Measurements from ENCODE around the gene POLR2I.
"Not testable (repeated sequence)": the region's sequence is repeated elsewhere in the genome, so short reads cannot be mapped to it uniquely, and the experiment has no call there.

Gene POLR2I
- total RNA-seq = 3.4 to 17.1 (median 9.9) reads per million in 18 experiments

DNA sequence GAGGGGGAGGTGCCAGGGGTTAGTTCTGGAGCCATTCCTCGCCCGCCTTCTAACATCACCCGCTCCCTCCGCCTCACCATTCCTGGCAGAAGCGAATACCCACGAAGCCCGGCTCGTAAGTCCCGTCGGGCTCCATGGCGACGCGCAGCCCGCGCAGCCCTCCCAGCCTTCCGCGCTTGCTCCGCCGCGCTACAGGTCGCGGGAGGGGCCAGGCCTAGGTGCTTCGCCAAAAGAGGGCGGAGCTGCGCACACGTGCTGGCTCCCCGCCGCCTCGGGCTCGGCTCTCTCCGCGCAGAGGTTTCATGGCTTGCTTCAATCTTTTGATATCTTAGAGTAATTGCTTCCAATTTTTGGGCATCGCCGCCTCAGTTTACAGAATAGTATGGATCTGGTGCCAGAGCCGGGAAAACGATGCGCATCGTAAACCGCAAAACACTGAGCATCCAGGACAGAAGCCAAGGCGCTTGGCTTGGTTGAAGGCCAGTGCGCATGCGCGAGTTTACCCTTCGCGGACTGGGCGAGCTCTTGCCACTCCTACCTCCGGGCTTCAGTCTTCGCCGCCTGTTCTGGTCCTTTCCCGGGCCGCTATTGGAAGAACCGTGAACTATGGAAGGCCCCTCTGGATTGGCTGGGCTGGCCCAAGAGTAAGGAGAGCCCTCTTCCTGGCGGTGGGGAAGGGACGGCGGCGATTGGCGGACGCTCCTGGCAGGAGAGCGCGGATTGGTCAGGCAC is at the start of gene POLR2I:
TSS of gene POLR2I (minus strand) at position 155 of the 732 bp plus-strand sequence. CDS start at position 136, 19 bp downstream.
- DNase-seq = peak; percentile 100

DNA sequence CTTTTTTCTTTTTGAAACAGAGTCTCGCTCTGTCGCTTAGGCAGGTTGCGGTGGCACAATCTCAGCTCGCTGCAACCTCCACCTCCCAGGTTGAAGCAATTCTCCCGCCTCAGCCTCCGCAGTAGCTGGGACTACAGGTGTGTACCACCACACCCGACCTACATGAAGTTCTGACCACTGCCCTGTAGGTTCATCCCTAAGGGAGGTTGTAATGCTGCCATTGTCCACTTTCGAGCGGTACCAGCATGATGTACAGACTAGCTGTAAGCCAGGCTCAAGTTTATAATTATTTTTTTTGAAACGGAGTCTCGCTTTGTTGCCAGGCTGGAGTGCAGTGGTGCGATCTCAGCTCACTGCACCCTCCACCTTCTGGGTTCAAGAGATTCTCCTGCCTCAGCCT is 49.1 kb upstream of the POLR2I start:
- DNase-seq = no peak

DNA sequence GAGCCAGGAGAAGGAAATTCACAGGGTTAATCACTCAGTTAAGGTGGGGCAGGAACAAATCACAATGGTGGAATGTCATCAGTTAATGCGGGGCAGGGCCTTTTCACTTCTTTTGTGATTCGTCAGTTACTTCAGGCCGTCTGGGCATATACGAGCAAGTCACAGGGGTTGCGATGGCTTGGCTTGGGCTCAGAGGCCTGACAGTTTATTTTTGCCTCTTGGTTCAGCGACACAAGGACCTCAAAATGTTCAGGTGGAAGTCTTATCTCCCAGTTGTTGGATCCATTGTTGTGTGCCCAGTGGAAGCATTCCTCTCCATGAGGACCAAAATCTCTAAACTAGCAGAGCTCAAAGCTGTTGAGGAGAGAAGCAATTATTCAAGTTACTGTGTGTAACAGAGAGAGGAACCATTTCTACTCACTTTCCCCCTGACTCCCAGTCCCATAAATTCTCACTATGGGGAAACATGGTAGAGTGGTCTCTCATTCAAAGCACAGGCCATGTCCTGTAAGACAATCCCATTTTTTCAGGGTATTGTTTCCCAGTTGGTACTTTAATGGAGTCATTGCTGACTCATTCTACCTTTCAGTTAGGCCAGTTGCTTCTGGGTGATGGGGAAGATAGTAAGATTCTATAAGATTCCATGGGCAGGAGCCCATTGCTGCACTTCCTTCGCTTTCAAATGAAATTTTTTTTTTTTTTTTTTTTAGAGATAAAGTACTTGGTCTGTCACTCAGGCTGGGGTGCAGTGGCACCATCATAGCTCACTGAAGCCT is 46.3 kb upstream of the POLR2I start:
- no peak for DNase-seq

DNA sequence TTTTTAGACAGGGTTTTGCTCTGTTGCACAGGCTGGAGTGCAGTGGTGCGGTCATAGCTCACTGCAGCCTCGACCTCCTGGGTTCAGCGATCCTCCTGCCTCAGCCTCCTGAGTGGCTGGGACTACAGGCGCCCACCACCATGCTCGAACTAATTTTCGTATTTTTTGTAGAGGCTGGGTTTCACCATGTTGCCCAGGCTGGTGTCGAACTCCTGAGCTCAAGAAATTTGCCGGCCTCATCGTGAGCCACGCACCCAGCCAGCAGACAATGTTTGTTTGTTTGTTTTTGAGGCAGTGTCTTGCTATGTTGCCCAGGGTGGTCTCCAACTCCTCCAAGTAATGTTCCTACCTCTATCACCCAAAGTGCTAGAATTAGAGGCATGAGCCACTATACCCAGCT is 38.5 kb upstream of the POLR2I start:
- no peak for DNase-seq

DNA sequence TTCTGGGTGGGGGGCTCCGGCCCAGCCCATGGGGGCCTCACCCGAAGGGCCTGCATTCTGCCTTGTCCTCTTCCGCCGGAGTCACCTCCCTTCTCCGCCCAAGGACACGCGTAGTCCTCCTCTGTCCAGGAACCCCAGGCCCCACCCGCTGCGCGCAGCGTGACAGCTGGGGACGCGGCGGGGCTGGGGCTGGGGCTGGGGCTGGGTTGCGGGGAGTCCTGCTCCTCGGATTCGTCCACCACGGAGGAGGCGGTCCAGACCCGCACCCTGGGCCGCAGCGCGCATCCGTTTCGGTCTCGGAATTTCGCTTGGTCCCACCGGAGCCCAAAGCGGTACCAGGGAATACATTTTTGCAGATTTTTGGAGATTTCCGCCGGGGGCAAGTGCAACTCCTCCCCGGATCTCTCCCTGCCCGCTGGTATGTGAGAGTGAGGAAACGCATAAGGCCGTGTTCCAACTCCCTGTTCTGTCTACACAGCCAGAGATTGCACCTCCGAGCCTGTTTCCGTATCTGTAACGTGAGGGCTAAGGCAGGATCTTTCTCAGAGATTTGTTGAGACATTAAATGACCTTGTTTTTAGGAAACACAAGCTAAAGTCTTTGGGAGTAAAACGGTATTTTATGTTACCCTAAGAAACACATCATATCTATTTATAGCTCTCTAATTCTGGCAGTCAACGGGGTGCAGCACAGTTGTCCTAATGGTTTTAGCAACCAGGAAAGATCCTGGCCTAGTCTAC is 37.8 kb upstream of the POLR2I start, which contains the start of gene COX7A1:
TSS of gene COX7A1 (minus strand) at position 96 of the 740 bp plus-strand sequence. CDS start at position 56, 40 bp downstream.
- DNase-seq = no peak

DNA sequence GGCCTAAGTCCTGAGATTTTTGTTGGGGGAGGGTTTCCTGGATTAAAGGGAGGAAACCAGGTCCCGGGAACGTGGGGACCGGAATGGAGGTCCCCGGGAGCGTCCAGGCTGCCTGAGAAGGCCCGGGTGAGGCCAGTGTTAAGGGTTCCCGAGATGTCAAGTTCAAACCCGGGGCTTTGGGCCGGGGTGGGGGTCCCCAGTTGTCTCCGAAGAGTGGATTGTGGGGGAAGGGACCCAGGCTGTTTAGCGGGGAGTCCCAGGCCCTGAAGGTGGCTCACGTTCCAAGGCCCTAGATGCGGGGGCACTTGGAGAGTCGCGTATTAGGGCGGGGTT is 37.3 kb upstream of the POLR2I start:
- DNase-seq = no peak

DNA sequence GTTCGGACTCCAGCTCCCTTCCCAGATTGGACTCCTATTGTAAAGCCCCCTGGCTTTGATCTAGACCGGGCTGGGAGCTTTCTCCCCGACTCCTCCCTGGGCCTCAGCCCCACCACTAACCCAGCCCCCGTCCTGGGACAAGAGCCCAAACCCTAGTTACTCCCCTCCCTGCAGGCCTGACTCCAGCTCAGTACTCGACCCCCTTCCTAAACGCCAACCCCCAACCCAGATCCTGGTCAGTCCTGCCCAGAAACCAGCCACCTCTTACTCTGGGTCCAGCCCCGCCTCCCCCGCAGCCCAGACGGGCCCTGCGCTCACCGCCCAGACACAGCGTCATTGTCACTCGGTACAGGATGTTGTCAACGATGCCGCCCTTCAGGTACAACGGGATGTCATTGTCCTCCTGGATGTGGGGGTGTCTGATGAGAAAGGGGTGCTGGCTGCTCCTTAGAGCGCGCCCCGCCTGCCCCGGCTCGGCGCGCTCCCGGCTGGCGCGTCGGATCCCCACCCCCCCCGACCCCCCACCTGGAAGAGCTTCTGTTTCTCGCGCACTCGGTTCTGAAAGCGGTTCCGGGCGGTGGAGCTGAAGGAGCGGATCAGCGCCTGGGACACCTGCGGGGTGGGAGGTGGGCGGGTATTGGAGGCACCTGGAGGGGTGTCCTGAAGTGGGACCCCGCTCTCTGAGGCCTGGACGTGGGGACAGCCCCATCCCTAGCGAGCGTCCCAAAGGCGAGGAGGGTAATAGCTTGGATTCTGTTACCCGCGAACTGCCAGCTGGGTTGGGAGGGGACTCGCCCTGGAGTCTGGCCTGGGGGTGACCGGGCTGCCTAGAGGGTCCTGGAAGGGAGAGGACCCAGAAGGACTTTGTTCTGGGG is 36.7 kb upstream of the POLR2I start:
- DNase-seq = no peak

DNA sequence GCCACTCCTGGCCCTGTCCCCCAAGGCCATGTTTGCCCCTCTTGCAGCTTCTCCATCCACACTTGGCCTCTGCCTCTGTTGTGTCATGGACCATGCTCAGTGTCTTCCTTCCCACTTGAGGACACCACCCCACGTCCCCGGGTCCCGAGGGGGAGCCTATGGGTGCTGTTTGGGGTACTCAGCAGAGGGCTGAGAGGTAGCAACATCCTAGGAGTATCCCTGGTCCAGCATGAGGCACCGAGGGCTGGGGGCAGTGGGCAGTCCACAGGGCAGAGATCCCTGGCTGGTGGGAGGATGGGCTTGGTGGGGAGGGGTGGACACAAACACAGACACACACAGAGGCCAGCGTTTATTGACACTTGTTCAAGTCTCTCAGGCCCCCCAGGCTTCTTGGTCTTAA is 35.9 kb upstream of the POLR2I start:
- no peak for DNase-seq

DNA sequence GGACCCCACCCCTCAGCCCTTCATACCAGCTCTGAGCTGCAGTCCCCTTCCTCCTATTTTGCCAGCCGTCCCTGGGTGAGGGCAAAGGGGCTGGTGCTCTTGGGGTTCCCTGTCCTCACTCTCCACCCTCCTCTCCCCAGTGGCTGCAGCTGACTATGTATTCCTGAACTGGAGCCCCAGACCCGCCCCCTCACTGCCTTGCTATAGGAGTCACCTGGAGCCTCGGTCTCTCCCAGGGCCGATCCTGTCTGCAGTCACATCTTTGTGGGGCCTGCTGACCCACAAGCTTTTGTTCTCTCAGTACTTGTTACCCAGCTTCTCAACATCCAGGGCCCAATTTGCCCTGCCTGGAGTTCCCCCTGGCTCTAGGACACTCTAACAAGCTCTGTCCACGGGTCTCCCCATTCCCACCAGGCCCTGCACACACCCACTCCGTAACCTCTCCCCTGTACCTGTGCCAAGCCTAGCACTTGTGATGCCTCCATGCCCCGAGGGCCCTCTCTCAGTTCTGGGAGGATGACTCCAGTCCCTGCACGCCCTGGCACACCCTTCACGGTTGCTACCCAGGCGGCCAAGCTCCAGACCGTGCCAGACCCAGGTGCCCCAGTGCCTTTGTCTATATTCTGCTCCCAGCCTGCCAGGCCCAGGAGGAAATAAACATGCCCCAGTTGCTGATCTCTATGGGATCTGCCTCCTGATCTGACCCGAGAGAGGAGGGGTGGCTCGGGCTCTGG is 35.2 kb upstream of the POLR2I start:
- DNase-seq = no peak

DNA sequence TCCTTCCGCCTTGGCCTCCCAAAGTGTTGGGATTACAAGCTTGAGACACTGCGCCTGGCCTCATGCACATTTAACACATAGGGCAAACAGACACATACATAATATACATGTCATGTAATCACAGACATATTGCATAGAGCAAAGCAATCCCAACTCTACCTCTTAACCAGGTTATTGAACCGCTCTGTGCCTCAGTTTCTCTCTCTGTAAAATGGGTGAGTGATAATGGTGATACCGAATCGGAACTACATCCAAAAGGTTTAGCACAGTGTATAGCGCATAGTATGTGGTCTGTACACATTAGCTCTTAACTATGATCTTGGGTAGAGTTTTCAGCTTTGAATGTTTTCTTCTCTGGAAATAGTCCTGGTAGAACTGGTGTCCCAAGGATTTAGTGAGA is 29.9 kb upstream of the POLR2I start:
- no peak for DNase-seq

DNA sequence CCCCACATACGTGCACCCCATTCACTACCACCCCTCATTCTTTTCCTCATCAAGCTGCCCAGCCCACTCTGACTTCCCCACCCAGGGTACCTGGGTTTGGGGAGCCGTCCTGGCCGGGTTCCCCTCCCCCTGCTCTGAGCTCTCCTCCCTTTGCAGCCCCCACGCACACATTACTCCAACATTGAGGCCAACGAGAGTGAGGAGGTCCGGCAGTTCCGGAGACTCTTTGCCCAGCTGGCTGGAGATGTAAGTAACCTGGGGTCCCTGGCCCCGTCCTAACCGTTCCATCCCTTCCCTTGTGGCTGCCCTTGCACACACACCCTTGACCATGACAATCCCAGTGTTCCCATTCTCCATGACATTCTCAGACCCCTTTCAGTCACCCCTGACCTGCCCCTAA is 27.8 kb upstream of the POLR2I start:
- no peak for DNase-seq

DNA sequence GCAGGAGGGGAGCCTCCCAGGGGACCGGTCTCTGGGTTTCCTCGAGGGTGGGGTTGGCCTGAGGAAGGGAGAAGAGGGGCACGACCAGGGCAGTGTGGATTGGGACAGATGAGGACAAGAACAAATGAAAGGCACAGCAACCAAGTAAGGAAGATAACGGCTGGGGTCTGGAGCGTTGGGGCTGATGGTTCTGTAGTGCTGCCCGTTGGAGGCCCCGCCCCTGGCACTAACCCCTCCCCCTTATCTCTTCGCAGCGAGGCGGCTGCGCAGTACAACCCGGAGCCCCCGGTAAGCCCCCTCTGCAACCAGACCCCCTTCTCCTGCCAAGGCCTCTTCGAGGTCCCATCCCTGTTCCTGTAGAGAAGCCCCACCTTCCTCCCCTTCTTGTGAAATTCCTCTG is 27.4 kb upstream of the POLR2I start:
- DNase-seq = no peak

DNA sequence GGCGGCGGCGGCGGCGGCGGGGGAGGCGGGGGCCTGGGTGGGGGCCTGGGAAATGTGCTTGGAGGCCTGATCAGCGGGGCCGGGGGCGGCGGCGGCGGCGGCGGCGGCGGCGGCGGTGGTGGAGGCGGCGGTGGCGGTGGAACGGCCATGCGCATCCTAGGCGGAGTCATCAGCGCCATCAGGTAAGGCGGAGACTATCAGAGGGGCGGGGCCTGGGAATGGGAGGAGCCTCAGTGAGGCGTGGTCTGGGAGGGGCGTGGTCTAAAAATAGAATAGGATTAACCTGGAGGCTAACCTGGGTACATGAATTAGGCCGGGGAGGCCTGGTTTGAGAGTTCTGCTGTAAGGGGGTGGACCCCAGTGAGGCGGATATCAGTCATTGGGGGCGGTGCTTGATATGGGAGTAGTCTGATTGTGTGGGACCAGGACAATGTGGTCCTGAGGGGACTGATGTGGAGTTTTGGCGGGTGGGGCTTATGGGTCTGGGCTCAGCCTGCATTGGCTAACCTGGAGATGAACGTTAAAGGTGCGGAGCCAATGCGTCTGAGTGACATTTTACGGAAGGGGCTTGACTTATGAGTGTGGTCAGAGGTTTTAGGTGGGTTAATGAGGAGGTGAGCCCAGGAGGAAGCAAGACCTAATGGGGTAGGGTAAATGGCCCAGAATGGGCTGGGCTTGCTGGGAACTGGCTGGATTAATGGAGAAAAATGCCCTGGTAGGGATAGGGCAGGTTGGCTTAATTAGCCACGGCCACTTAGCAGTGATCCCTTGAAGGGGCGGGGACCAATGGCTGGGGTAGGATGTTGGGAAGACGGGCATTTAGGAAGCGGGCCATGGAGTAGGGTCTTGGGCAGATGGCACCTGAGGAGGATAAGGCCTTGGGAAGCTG is 26.6 kb upstream of the POLR2I start:
- DNase-seq = peak; percentile 82 to 88

DNA sequence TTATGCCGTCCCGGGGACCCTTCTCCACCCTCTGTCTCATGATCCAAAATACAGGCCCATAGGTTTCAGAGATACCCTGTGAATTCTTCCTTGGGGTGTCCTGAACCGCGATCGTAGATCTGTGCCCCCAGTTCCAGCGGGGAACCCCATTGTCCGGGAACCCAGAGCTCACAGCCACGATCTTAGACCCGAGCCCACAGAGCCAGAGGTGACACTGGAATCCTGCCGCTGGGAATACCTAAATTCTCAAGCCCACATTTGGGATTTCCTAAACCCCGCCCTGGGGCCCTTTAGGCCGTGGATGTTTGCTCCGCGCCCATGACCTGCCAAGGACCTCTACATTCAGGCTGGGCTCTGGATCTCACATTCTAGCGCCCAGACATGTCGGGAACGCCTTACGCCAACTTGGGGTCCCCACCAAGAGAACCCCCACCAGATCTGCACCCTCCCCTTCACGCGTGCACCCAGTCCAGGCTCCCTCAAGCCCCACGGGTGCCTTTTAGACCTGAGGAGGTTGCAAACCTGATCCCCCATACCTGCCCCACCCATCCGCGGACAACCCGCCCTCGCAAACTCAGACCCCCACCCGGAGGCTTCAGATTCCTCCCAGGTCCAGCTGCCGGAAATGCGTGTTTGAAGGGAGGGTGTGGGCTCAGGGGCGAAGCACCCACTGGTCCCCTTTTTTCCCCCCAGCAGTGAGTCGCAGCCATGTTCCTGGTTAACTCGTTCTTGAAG is 25.8 kb upstream of the POLR2I start:
- peak; percentile 9 to 28 for DNase-seq

DNA sequence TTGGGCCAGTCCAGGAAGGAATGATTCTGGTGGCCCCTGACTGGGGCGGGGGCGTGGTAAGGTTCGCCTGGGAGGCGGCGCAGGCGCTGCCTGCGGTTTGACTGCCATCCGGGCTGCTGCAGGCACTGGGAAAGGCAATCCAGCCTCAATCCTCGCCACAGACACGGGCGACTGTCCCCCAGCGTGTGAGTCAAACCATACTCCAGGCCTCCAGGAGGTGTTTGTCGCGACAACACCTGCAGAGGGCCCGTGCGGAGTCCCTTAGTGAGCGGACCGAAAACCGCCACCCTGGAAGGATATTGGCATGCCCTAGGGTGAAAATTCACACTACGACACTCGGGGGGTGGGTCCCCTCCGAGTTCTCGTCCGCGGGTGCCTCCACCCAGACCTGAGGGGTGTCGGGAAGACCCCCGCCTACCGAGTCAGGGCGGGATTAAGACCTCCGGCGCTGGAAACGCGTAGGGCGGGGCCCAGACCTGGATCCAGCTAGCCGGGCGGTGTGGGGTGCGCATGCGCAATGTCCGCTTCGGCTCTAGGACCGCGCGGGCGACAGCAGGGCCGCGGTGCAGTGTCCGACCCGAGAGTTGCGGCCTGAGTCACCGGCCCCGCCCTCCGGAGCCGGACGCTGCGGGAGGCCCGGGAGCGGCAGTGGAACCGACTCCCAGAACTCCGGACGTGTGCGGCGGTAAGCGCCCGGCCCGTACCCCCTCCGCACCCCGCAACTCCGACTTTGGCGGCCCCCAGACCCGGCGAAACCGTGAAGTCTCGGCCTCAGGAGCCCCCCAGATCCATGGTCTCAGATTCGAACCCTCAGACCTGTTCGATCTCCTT is 25.0 kb upstream of the POLR2I start, which contains the start of gene CAPNS1:
TSS of gene CAPNS1 (plus strand) at position 594 of the 831 bp plus-strand sequence. CDS start 946 bp downstream, outside the sequence.
- peak; percentile 97 to 98 for DNase-seq

DNA sequence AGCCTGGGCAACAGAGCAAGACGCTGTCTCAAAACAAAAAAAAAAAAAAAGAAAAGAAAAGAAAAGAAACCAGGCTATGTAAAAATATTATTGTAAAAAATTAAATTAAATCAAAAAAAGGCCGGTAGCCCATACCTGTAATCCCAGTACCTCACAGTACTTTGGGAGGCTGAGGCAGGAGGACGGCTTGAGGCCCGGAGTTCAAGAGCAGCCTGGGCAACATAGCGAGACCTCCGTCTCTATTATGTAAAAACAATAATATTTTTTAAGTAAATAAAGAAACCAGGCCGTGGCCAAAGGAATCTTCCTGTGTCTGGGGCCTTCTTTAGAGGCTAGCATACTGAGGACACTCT is 24.4 kb upstream of the POLR2I start:
- DNase-seq = no peak

DNA sequence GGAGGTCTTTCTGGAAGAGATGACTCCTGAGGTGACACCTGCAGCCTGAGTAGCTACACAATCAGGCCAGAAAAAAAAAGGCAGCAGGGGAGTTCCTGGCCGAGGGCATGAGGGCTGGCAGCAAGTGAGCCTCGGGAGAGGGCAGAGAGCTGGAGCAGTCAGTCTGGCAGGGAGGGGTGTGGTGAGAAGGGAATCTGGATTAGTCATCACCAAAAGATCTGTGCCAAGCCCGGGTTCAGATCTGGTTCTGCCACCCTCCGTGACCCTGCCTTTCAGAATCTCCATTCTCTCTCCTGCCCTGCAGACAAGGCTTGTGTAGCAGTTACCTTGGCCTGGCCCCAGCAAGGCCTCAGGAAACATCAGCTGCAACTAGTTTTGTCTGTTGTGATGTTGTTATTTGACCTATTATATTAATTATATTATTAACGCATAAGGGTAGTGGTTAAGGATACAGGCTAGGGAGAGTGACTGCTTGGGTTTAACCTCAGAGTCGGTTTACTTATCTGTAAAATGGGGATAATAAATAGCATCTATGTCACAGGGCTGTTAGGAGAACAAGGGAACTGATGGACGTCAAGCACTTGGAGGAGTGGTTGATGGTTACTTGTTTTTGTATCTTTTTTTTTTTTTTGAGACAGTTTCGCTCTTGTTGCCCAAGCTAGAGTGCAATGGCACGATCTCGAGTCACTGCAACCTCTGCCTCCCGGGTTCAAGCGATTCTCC is 22.4 kb upstream of the POLR2I start:
- peak in 1 of 2 donors; percentile 38 for DNase-seq

DNA sequence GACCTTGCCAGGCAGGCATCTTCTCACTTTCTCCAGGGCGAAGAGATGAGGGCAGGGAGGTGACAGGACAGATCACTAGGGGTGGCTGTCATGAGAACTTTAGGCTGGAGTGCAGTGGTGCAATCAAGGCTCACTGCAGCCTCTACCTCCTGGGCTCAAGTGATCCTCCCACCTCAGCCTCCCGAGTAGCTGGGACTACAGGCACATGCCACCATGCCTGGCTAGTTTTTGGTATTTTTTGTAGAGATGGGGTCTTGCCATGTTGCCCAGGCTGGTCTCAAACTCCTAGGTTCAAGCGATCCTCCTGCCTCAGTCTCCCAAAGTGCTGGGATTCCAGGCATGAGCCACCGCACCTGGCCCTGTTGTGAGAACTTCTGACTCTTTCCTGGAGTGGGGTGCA is 20.2 kb upstream of the POLR2I start:
- DNase-seq = not testable (repeated sequence)

All from inflammatory macrophage (primary cell).